ENCODE data around the gene U2AF1L4. TPM values are rescaled to one million over a fixed set of nuclear protein-coding genes. Genes with fewer than 3 reads are reported as not detected.

The U2AF1L4 gene
- total RNA-seq, 2 donors from 2014 or later, result 14.6 to 45.0 TPM

DNA sequence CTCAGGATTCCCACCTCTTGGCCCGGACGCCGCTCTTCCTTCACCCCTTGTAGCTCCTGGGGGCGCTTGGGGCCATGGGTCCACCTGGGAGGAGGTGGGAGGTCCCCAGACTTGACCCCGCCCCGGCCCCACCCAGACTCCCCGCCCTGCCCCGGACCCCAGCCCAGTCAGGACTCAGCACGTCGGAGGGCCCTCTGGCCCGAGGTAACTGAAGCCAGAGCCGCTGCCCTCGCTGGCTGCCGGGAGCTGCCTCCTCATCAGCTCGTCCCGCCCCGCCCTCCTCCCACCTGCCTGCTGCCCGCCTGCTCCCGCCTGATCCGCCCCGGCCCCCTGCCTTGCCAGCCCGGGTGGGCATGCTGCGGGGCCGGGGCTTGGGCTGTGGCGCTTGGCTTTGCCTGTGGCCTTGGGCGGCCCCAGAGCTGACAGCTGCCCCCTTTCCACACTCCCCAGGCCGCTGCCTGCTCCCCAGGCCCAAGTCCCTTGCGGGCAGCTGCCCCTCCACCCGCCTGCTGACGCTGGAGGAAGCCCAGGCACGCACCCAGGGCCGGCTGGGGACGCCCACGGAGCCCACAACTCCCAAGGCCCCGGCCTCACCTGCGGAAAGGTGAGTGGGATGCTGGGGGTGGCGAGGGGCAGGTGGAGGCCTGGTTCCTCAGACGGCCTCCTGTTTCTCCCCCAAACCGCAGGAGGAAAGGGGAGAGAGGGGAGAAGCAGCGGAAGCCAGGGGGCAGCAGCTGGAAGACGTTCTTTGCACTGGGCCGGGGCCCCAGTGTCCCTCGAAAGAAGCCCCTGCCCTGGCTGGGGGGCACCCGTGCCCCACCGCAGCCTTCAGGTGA is 39.5 kb upstream of the U2AF1L4 start:
- Histone ChIP-seq H3K4me1 (replicated peaks) (no peaks in the 10 kb centered on the region), H3K27ac (no peak overlapping the region), H3K27me3 (replicated peaks; ENCODE audit: insufficient read depth) (no peaks in the 10 kb centered on the region), H3K36me3 (no peaks in the 10 kb centered on the region), H3K9me3 (no peaks in the 10 kb centered on the region), H3K4me3 (no peak overlapping the region)
- 78% methylated on average over 37 of the region's 45 CpGs for WGBS
- DNase-seq (ENCODE audit: low spot score), result no peak
- TF ChIP-seq POLR2A (IDR thresholded peaks at IDR 0.05) (no peak), POLR2AphosphoS5 (IDR thresholded peaks at IDR 0.05) (no peak)
- TF ChIP-seq, protein P1, sequence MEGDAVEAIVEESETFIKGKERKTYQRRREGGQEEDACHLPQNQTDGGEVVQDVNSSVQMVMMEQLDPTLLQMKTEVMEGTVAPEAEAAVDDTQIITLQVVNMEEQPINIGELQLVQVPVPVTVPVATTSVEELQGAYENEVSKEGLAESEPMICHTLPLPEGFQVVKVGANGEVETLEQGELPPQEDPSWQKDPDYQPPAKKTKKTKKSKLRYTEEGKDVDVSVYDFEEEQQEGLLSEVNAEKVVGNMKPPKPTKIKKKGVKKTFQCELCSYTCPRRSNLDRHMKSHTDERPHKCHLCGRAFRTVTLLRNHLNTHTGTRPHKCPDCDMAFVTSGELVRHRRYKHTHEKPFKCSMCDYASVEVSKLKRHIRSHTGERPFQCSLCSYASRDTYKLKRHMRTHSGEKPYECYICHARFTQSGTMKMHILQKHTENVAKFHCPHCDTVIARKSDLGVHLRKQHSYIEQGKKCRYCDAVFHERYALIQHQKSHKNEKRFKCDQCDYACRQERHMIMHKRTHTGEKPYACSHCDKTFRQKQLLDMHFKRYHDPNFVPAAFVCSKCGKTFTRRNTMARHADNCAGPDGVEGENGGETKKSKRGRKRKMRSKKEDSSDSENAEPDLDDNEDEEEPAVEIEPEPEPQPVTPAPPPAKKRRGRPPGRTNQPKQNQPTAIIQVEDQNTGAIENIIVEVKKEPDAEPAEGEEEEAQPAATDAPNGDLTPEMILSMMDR (IDR thresholded peaks at IDR 0.05), result no peak
- intact Hi-C loops (cut with DNase I), result no loop called here

GRCh38 chr19:35783469-35784434 is 38.5 kb upstream of the U2AF1L4 start:
- 80% methylated on average over 28 of the region's 28 CpGs for WGBS
- Histone ChIP-seq H3K9me3 (no peaks in the 10 kb centered on the region), H3K27me3 (replicated peaks; ENCODE audit: insufficient read depth) (no peaks in the 10 kb centered on the region), H3K27ac (no peak overlapping the region), H3K36me3 (no peaks in the 10 kb centered on the region), H3K4me3 (no peak overlapping the region), H3K4me1 (replicated peaks) (no peaks in the 10 kb centered on the region)
- no peak for DNase-seq (ENCODE audit: low spot score)
- TF ChIP-seq POLR2AphosphoS5 (IDR thresholded peaks at IDR 0.05) (no peak), POLR2A (IDR thresholded peaks at IDR 0.05) (no peak)
- TF ChIP-seq, protein P1 (IDR thresholded peaks at IDR 0.05), result no peak
- intact Hi-C loops (cut with DNase I), result no loop called here

DNA sequence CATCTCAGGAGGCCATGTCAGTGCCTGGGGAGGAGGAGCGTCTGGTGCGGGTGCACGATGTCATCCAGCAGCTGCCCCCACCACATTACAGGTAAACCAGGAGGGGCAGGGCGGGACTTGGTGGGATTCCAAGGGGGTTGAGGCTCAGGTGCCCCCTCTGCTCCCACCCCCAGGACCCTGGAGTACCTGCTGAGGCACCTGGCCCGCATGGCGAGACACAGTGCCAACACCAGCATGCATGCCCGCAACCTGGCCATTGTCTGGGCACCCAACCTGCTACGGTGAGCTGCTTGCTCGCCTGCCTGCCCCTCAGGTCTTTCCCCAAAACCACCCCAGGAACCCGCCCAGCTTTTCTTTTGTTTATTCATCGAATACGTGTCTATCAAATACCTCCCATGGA is 37.4 kb upstream of the U2AF1L4 start:
- no peak for DNase-seq (ENCODE audit: low spot score)
- H3K4me3 ChIP-seq, result no peak overlapping the region
- H3K9me3 ChIP-seq, result no peaks in the 10 kb centered on the region
- H3K27me3 ChIP-seq (replicated peaks; ENCODE audit: insufficient read depth), result no peaks in the 10 kb centered on the region
- 93% methylated on average over 12 of the region's 12 CpGs for WGBS
- H3K36me3 ChIP-seq, result no peaks in the 10 kb centered on the region
- TF ChIP-seq POLR2A (IDR thresholded peaks at IDR 0.05) (no peak), POLR2AphosphoS5 (IDR thresholded peaks at IDR 0.05) (no peak)
- TF ChIP-seq, protein P1 (IDR thresholded peaks at IDR 0.05), result no peak
- no peaks in the 10 kb centered on the region for H3K4me1 ChIP-seq (replicated peaks)
- H3K27ac ChIP-seq, result no peak overlapping the region
- intact Hi-C loops (cut with DNase I), result no loop called here

DNA sequence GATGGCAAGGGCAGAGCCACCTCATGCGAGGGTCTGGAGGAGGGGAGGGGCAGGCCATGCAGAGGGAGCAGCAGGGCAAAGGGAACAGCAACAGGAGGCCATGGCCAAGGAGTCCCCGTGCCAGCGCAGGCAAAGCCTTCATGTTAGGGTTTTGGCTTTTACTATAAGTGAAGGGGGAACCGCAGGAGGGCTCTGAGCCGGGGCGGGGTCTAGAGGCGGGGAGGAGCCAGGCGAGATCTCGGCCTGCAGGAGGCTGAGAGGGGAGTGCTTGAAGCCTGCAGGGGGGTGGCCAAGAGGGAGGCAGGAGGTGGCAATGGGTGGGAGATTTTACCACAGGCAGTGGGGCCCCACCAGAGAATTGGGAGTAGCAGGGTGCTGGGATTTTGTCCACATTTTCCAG is 36.4 kb upstream of the U2AF1L4 start:
- no peak for DNase-seq (ENCODE audit: low spot score)
- no peaks in the 10 kb centered on the region for H3K9me3 ChIP-seq
- TF ChIP-seq, protein P1 (IDR thresholded peaks at IDR 0.05), result no peak
- no peak for TF ChIP-seq POLR2AphosphoS5 (IDR thresholded peaks at IDR 0.05)
- TF ChIP-seq POLR2A (IDR thresholded peaks at IDR 0.05), result no peak
- no peaks in the 10 kb centered on the region for H3K36me3 ChIP-seq
- no peak overlapping the region for H3K27ac ChIP-seq
- H3K4me1 ChIP-seq (replicated peaks), result no peaks in the 10 kb centered on the region
- H3K4me3 ChIP-seq, result no peak overlapping the region
- intact Hi-C loops (cut with DNase I), result no loop called here
- no peaks in the 10 kb centered on the region for H3K27me3 ChIP-seq (replicated peaks; ENCODE audit: insufficient read depth)
- 73% methylated on average over 9 of the region's 9 CpGs for WGBS
